T-cell (primary cell): ENCODE results near the gene SREBF2. TPM values are rescaled to one million over a fixed set of nuclear protein-coding genes. Genes with fewer than 3 reads are reported as not detected.

Experiments
- ATAC-seq, 4 experiments: fragments of 200-7000 bp in 3 of 4; fragments of 150-1000 bp in 1 of 4; cut with Tn5 transposase; replicated peaks in 1 of 4; 1 replicate in 3 of 4; 2 replicates in 1 of 4; pipeline ENCODE4 v1.10.0; 2021; ENCODE audit warnings: moderate library complexity in 3 of 4, mild to moderate bottlenecking in 2 of 4, moderate number of reproducible peaks in 1 of 4
- CTCF ChIA-PET, 2 donors: fragments of 300-600 bp; sonication (Branson Sonifier 250); formaldehyde crosslinking; loops; one replicate each; lab custom pipeline; 2022; ENCODE audit warnings: antibody characterized with exemption in 2 of 2; lab: Charles Lee
- POLR2A ChIA-PET, 2 donors: fragments of 300-600 bp; sonication (Branson Sonifier 250); formaldehyde crosslinking; loops; one replicate each; lab custom pipeline; 2022; ENCODE audit warnings: antibody characterized with exemption in 2 of 2; lab: Charles Lee
- DNase-seq, 35 experiments: peaks; one replicate each; pipeline versions ENCODE4 v3.0.0 to v3.0.0-alpha.2; 2013 to 2023
- H3K27ac ChIP-seq: one replicate; pipeline ENCODE4 v1.5.1; 2013; ENCODE audit warnings: low read length
- H3K27me3 ChIP-seq, 2 experiments: replicated peaks in 1 of 2; 1 replicate in 1 of 2; 2 replicates in 1 of 2; pipeline versions ENCODE4 v1.6.1 to v1.7.0; 2013; ENCODE audit warnings: low read length in 1 of 2, mixed read lengths in 1 of 2; ENCODE audit not compliant: control insufficient read depth in 2 of 2, insufficient read depth in 2 of 2; ENCODE audit errors: extremely low read depth in 1 of 2
- H3K36me3 ChIP-seq, 2 donors: 1 replicate in 1 of 2; 2 replicates in 1 of 2; pipeline versions ENCODE4 v1.6.1 to v1.7.0; 2013; ENCODE audit warnings: low read length in 1 of 2; ENCODE audit not compliant: control insufficient read depth in 2 of 2, insufficient read depth in 1 of 2; ENCODE audit errors: extremely low read depth in 1 of 2
- H3K4me1 ChIP-seq, 2 experiments: 1 replicate in 1 of 2; 2 replicates in 1 of 2; pipeline versions ENCODE4 v1.6.1 to v1.7.0; 2013; ENCODE audit warnings: low read length in 2 of 2, mixed read lengths in 1 of 2; ENCODE audit not compliant: insufficient read depth in 2 of 2, control insufficient read depth in 1 of 2; ENCODE audit errors: extremely low read depth in 1 of 2
- H3K4me3 ChIP-seq, 2 donors: 1 replicate in 1 of 2; 2 replicates in 1 of 2; pipeline versions ENCODE4 v1.5.1 to v1.7.0; 2013; ENCODE audit warnings: mild to moderate bottlenecking in 2 of 2, low read length in 1 of 2, moderate library complexity in 1 of 2; ENCODE audit not compliant: control insufficient read depth in 1 of 2; ENCODE audit errors: extremely low read depth in 1 of 2
- H3K9me3 ChIP-seq: 2 replicates; pipeline ENCODE4 v1.7.0; 2013
- H3K27ac Mint-ChIP-seq, 2 donors: one replicate each; pipeline ENCODE4 v1.8.0; 2020 to 2021; ENCODE audit warnings: mild to moderate bottlenecking in 2 of 2, mixed read lengths in 2 of 2
- H3K27me3 Mint-ChIP-seq, 2 donors: one replicate each; pipeline ENCODE4 v1.8.0; 2021 to 2022; ENCODE audit warnings: mixed read lengths in 2 of 2
- H3K36me3 Mint-ChIP-seq: one replicate; pipeline ENCODE4 v1.8.0; 2021; ENCODE audit warnings: mixed read lengths
- H3K4me1 Mint-ChIP-seq, 3 donors: one replicate each; pipeline ENCODE4 v1.8.0; 2020 to 2022; ENCODE audit warnings: mixed read lengths in 3 of 3, mild to moderate bottlenecking in 1 of 3
- H3K4me3 Mint-ChIP-seq, 3 donors: one replicate each; pipeline ENCODE4 v1.8.0; 2020 to 2022; ENCODE audit warnings: mild to moderate bottlenecking in 3 of 3, mixed read lengths in 3 of 3, moderate library complexity in 3 of 3
- H3K9me3 Mint-ChIP-seq, 3 donors: one replicate each; pipeline ENCODE4 v1.8.0; 2020 to 2022; ENCODE audit warnings: mixed read lengths in 3 of 3
- WGBS: methylation state at CpG from one replicate; pipeline ENCODE4 v1.1.5; 2013; ENCODE audit warnings: missing lambda C conversion rate; ENCODE audit not compliant: insufficient coverage; 5-methylcytosine and 5-hydroxymethylcytosine counted together
- total RNA-seq, 35 experiments: library from RNA in 6 of 35; stranded (reverse) in 6 of 35; fragments of 120-200 nt in 1 of 35; gene quantifications; one replicate each; pipeline versions ENCODE4 v1.2.1 to v1.2.4 and lab custom pipeline; 2013 to 2026

The SREBF2 gene
- total RNA-seq, 5 donors from 2014 or later (not counting 1 experiment from before 2014, with no cell fraction given), result 71.9 to 128 (median 112) TPM

- H3K9me3 ChIP-seq, result no peaks in the 10 kb centered on the region
- CTCF ChIA-PET, result no interaction called here
- H3K36me3 ChIP-seq, result peaks cover 7 to 69% of the 10 kb centered on the region in 2 donors
- H3K4me3 ChIP-seq, result no peak overlapping the region
- peaks cover 5 to 16% of the 10 kb centered on the region in 2 experiments for H3K4me1 ChIP-seq
- POLR2A ChIA-PET, result interaction anchor here in 1 of 2 donors (0.6 kb wide), 1 partner anchor 43 kb away, joined by 3 read pairs; the partner anchor contains the start of gene SREBF2
- H3K27me3 Mint-ChIP-seq, result no peaks in the 10 kb centered on the region
- no peak overlapping the region for H3K4me3 Mint-ChIP-seq
- peaks cover 56% of the 10 kb centered on the region for H3K36me3 Mint-ChIP-seq
- WGBS, result no CpG with 5 or more reads among the region's 3 CpGs
- ATAC-seq (no peak), DNase-seq (no peak)
- no peaks in the 10 kb centered on the region for H3K27me3 ChIP-seq
- no peak overlapping the region for H3K27ac ChIP-seq
- H3K9me3 Mint-ChIP-seq, result no peaks in the 10 kb centered on the region
- H3K4me1 Mint-ChIP-seq, result peaks cover 8 to 36% (median 31%) of the 10 kb centered on the region in 3 donors
- peak overlapping the region in 1 of 2 donors; percentile 52 for H3K27ac Mint-ChIP-seq
Observed at GRCh38 chr22:41876275-41876674, 43.4 kb downstream of the SREBF2 start.

- peaks cover 8 to 36% (median 31%) of the 10 kb centered on the region in 3 donors for H3K4me1 Mint-ChIP-seq
- Histone ChIP-seq H3K9me3 (no peaks in the 10 kb centered on the region), H3K36me3 (peaks cover 7 to 71% of the 10 kb centered on the region in 2 donors), H3K27me3 (no peaks in the 10 kb centered on the region), H3K27ac (no peak overlapping the region), H3K4me3 (no peak overlapping the region), H3K4me1 (peaks cover 5 to 16% of the 10 kb centered on the region in 2 experiments)
- CTCF ChIA-PET, result no interaction called here
- H3K36me3 Mint-ChIP-seq, result peaks cover 60% of the 10 kb centered on the region
- no peaks in the 10 kb centered on the region for H3K9me3 Mint-ChIP-seq
- H3K27ac Mint-ChIP-seq, result peak overlapping the region in 1 of 2 donors; percentile 52
- POLR2A ChIA-PET, result no interaction called here
- peak in 1 of 35 experiments; percentile 20 for DNase-seq
- H3K4me3 Mint-ChIP-seq, result no peak overlapping the region
- no peaks in the 10 kb centered on the region for H3K27me3 Mint-ChIP-seq
- peak in 1 of 4 experiments; percentile 37 for ATAC-seq
Observed at GRCh38 chr22:41876675-41877074, 43.8 kb downstream of the SREBF2 start.

GRCh38 chr22:41880653-41881052 is 47.7 kb downstream of the SREBF2 start:
- no peak overlapping the region for H3K27ac ChIP-seq
- Mint-ChIP-seq H3K36me3 (peaks cover 67% of the 10 kb centered on the region), H3K27ac (no peak overlapping the region), H3K27me3 (no peaks in the 10 kb centered on the region), H3K9me3 (no peaks in the 10 kb centered on the region), H3K4me1 (peaks cover 0 to 14% (median 13%) of the 10 kb centered on the region in 3 donors), H3K4me3 (no peak overlapping the region)
- H3K36me3 ChIP-seq, result peaks cover 9 to 85% of the 10 kb centered on the region in 2 donors
- no peaks in the 10 kb centered on the region for H3K27me3 ChIP-seq
- CTCF ChIA-PET, result no interaction called here
- DNase-seq, result no peak
- peaks cover 0 to 6% of the 10 kb centered on the region in 2 experiments for H3K4me1 ChIP-seq
- POLR2A ChIA-PET, result interaction anchor here in 1 of 2 donors (0.5 to 0.7 kb wide), 2 partner anchors 19 to 709 kb away, joined by 4 read pairs; no protein-coding TSS in a partner anchor
- H3K9me3 ChIP-seq, result no peaks in the 10 kb centered on the region
- 97% methylated on average over 14 of the region's 16 CpGs for WGBS
- ATAC-seq, result no peak
- no peak overlapping the region for H3K4me3 ChIP-seq

GRCh38 chr22:41883400-41883799 is 50.5 kb downstream of the SREBF2 start:
- no peaks in the 10 kb centered on the region for H3K9me3 Mint-ChIP-seq
- H3K27ac Mint-ChIP-seq, result no peak overlapping the region
- H3K4me1 Mint-ChIP-seq, result no peaks in the 10 kb centered on the region
- no peak overlapping the region for H3K4me3 ChIP-seq
- ChIA-PET CTCF (interaction anchor here in 1 of 2 donors (0.6 kb wide), 1 partner anchor 208 kb away, joined by 3 read pairs; no protein-coding TSS in a partner anchor), POLR2A (interaction anchor here in 1 of 2 donors (0.6 kb wide), 1 partner anchor 38 kb away, joined by 5 read pairs; no protein-coding TSS in a partner anchor)
- no peaks in the 10 kb centered on the region for H3K27me3 Mint-ChIP-seq
- H3K4me1 ChIP-seq, result peaks cover 0 to 6% of the 10 kb centered on the region in 2 experiments
- ATAC-seq (no peak), DNase-seq (no peak)
- H3K4me3 Mint-ChIP-seq, result no peak overlapping the region
- no peak overlapping the region for H3K27ac ChIP-seq
- H3K27me3 ChIP-seq, result no peaks in the 10 kb centered on the region
- peaks cover 20 to 82% of the 10 kb centered on the region in 2 donors for H3K36me3 ChIP-seq
- H3K36me3 Mint-ChIP-seq, result peaks cover 73% of the 10 kb centered on the region
- H3K9me3 ChIP-seq, result no peaks in the 10 kb centered on the region
- WGBS, result no CpG with 5 or more reads among the region's 2 CpGs

- no peak overlapping the region for H3K27ac ChIP-seq
- WGBS, result no CpG with 5 or more reads among the region's 2 CpGs
- peaks cover 26 to 72% of the 10 kb centered on the region in 2 donors for H3K36me3 ChIP-seq
- CTCF ChIA-PET, result interaction anchor here in 1 of 2 donors (0.6 kb wide), 1 partner anchor 206 kb away, joined by 4 read pairs; no protein-coding TSS in a partner anchor
- no peak overlapping the region for H3K4me3 ChIP-seq
- H3K4me3 Mint-ChIP-seq, result no peak overlapping the region
- no peak overlapping the region for H3K27ac Mint-ChIP-seq
- peaks cover 0 to 6% of the 10 kb centered on the region in 2 experiments for H3K4me1 ChIP-seq
- DNase-seq, result no peak
- no peaks in the 10 kb centered on the region for H3K4me1 Mint-ChIP-seq
- POLR2A ChIA-PET, result no interaction called here
- no peaks in the 10 kb centered on the region for H3K9me3 ChIP-seq
- H3K27me3 Mint-ChIP-seq, result no peaks in the 10 kb centered on the region
- peaks cover 68% of the 10 kb centered on the region for H3K36me3 Mint-ChIP-seq
- H3K9me3 Mint-ChIP-seq, result no peaks in the 10 kb centered on the region
- ATAC-seq, result no peak
- H3K27me3 ChIP-seq, result no peaks in the 10 kb centered on the region
Observed at GRCh38 chr22:41885116-41885515, 52.2 kb downstream of the SREBF2 start.

- no peak for ATAC-seq
Observed at GRCh38 chr22:41885516-41885915, 52.6 kb downstream of the SREBF2 start.

More at GRCh38 chr22:41885516-41885915, 52.6 kb downstream of the SREBF2 start:
- ChIA-PET CTCF (interaction anchor here in 1 of 2 donors (0.6 kb wide), 1 partner anchor 206 kb away, joined by 4 read pairs; no protein-coding TSS in a partner anchor), POLR2A (no interaction called here)
- H3K4me1 ChIP-seq, result peaks cover 0 to 6% of the 10 kb centered on the region in 2 experiments
- H3K27ac Mint-ChIP-seq, result no peak overlapping the region
- no peaks in the 10 kb centered on the region for H3K9me3 ChIP-seq
- H3K4me3 Mint-ChIP-seq, result no peak overlapping the region
- H3K4me1 Mint-ChIP-seq, result no peaks in the 10 kb centered on the region
- no peak for DNase-seq
- peaks cover 26 to 70% of the 10 kb centered on the region in 2 donors for H3K36me3 ChIP-seq
- no peaks in the 10 kb centered on the region for H3K9me3 Mint-ChIP-seq
- H3K36me3 Mint-ChIP-seq, result peaks cover 69% of the 10 kb centered on the region
- H3K4me3 ChIP-seq, result no peak overlapping the region
- H3K27me3 ChIP-seq, result no peaks in the 10 kb centered on the region
- no peak overlapping the region for H3K27ac ChIP-seq
- no peaks in the 10 kb centered on the region for H3K27me3 Mint-ChIP-seq
- 90% methylated on average over 4 of the region's 6 CpGs for WGBS
